SK-N-SH (cell line): ENCODE results near the gene ARHGAP26.

ENCODE experiments used
- CHD2 ChIP-seq: fragments of 150-350 bp; IDR thresholded peaks from 2 replicates; pipeline ENCODE4 v1.6.1; 2018; ENCODE audit warnings: low read length; ENCODE audit not compliant: partially characterized antibody
- EP300 ChIP-seq, 2 experiments: IDR thresholded peaks; 2 replicates each; pipeline versions ENCODE4 v1.4.0 to v1.6.1; 2012; ENCODE audit warnings: borderline replicate concordance in 1 of 2, low read depth in 1 of 2, low read length in 1 of 2
- FOXJ3 ChIP-seq: sonication (generic); formaldehyde crosslinking; IDR thresholded peaks from 2 replicates; pipeline ENCODE4 v1.5.1; 2020; ENCODE audit warnings: mild to moderate bottlenecking, missing genetic modification reagents
- RAD21 ChIP-seq: IDR thresholded peaks from 2 replicates; pipeline ENCODE4 v1.6.1; 2012; ENCODE audit warnings: mild to moderate bottlenecking, low read length
- RFX5 ChIP-seq: IDR thresholded peaks from 2 replicates; pipeline ENCODE4 v1.6.1; 2012; ENCODE audit warnings: mild to moderate bottlenecking, improper control_type of control experiment, low read length
- SIN3A ChIP-seq: IDR thresholded peaks from 2 replicates; pipeline ENCODE4 v1.6.1; 2012; ENCODE audit warnings: low read depth, mild to moderate bottlenecking, low read length, moderate library complexity, borderline replicate concordance
- SMC3 ChIP-seq: IDR thresholded peaks from 2 replicates; pipeline ENCODE4 v1.6.1; 2012; ENCODE audit warnings: low read depth, low read length, improper control_type of control experiment
- YY1 ChIP-seq: IDR thresholded peaks from 2 replicates; pipeline ENCODE4 v1.4.0; 2012; ENCODE audit warnings: low read depth, mild to moderate bottlenecking
- TF ChIP-seq, protein P1 (sequence below): fragments of 200-600 bp; sonication (generic); IDR thresholded peaks from 2 replicates; pipeline ENCODE4 v1.6.1; 2017; ENCODE audit warnings: antibody characterized with exemption, mild to moderate bottlenecking, moderate library complexity
- TF ChIP-seq, protein P2 (sequence below): IDR thresholded peaks from 2 replicates; pipeline ENCODE4 v1.4.0; 2012; ENCODE audit warnings: low read depth, borderline replicate concordance
- TF ChIP-seq, protein P3 (sequence below): IDR thresholded peaks from 2 replicates; pipeline ENCODE4 v1.6.1; 2012; ENCODE audit warnings: mild to moderate bottlenecking, low read depth, low read length, moderate library complexity

DNA sequence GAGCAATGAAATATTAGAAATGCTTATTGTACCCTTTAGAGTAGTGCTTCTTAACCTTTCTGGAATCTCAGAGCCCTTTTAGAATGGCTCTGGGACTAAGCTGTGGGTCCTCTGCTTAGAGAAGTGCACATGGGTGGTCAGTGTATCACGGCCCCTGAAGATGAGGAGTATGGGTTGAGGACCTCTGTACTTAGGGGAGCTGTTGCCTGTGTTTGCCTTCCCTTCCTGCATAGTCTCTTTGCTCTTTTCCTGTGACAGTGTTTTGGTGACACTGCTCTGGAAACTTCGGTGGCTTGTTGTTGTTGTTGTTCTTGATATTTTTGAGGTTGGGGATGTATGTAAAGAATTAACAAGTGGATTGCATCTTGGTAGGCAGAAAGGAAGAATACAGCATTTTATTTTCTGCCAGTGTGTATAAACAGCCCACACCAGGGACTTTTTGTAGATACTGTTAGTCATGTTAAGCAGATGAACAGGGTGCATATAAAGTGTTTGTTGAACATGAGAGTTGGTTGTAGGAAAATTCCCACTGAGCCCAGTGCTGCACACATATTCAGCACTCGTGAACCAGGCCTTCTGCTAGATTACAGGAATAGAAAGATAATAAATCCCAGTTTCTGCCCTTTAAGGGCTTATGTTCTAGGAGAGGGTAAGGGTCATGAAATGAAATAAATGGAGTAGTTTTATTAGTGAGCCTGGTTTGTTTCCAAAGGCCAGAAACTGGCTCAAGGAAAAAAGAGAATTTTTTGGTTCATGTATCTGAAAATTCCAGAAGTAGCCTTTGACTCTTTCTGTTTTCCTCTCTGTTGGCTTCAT lies 199.7 kb downstream of the ARHGAP26 start:
- no peak for TF ChIP-seq EP300 (IDR thresholded peaks at IDR 0.05; ENCODE audit: borderline replicate concordance in 1 of 2, low read depth in 1 of 2, low read length in 1 of 2)
- TF ChIP-seq, protein P1, sequence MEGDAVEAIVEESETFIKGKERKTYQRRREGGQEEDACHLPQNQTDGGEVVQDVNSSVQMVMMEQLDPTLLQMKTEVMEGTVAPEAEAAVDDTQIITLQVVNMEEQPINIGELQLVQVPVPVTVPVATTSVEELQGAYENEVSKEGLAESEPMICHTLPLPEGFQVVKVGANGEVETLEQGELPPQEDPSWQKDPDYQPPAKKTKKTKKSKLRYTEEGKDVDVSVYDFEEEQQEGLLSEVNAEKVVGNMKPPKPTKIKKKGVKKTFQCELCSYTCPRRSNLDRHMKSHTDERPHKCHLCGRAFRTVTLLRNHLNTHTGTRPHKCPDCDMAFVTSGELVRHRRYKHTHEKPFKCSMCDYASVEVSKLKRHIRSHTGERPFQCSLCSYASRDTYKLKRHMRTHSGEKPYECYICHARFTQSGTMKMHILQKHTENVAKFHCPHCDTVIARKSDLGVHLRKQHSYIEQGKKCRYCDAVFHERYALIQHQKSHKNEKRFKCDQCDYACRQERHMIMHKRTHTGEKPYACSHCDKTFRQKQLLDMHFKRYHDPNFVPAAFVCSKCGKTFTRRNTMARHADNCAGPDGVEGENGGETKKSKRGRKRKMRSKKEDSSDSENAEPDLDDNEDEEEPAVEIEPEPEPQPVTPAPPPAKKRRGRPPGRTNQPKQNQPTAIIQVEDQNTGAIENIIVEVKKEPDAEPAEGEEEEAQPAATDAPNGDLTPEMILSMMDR, result no peak
- no peak for TF ChIP-seq SMC3
- no peak for TF ChIP-seq YY1
- TF ChIP-seq RFX5, result no peak
- TF ChIP-seq SIN3A, result no peak
- TF ChIP-seq CHD2, result no peak
- no peak for TF ChIP-seq FOXJ3 (CRISPR knock-in tag)
- TF ChIP-seq, protein P2, sequence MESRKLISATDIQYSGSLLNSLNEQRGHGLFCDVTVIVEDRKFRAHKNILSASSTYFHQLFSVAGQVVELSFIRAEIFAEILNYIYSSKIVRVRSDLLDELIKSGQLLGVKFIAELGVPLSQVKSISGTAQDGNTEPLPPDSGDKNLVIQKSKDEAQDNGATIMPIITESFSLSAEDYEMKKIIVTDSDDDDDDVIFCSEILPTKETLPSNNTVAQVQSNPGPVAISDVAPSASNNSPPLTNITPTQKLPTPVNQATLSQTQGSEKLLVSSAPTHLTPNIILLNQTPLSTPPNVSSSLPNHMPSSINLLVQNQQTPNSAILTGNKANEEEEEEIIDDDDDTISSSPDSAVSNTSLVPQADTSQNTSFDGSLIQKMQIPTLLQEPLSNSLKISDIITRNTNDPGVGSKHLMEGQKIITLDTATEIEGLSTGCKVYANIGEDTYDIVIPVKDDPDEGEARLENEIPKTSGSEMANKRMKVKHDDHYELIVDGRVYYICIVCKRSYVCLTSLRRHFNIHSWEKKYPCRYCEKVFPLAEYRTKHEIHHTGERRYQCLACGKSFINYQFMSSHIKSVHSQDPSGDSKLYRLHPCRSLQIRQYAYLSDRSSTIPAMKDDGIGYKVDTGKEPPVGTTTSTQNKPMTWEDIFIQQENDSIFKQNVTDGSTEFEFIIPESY, result no peak
- TF ChIP-seq RAD21, result no peak
- TF ChIP-seq, protein P3, sequence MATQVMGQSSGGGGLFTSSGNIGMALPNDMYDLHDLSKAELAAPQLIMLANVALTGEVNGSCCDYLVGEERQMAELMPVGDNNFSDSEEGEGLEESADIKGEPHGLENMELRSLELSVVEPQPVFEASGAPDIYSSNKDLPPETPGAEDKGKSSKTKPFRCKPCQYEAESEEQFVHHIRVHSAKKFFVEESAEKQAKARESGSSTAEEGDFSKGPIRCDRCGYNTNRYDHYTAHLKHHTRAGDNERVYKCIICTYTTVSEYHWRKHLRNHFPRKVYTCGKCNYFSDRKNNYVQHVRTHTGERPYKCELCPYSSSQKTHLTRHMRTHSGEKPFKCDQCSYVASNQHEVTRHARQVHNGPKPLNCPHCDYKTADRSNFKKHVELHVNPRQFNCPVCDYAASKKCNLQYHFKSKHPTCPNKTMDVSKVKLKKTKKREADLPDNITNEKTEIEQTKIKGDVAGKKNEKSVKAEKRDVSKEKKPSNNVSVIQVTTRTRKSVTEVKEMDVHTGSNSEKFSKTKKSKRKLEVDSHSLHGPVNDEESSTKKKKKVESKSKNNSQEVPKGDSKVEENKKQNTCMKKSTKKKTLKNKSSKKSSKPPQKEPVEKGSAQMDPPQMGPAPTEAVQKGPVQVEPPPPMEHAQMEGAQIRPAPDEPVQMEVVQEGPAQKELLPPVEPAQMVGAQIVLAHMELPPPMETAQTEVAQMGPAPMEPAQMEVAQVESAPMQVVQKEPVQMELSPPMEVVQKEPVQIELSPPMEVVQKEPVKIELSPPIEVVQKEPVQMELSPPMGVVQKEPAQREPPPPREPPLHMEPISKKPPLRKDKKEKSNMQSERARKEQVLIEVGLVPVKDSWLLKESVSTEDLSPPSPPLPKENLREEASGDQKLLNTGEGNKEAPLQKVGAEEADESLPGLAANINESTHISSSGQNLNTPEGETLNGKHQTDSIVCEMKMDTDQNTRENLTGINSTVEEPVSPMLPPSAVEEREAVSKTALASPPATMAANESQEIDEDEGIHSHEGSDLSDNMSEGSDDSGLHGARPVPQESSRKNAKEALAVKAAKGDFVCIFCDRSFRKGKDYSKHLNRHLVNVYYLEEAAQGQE, result no peak
